Left lung (tissue), 10 donors: Measurements from ENCODE around the gene HOXA6. TPM values are rescaled to one million over a fixed set of nuclear protein-coding genes. Genes with fewer than 3 reads are reported as not detected.

ENCODE experiments used
- ATAC-seq: fragments of 200-7000 bp; cut with Tn5 transposase; one replicate; pipeline ENCODE4 v1.9.1; 2020; ENCODE audit warnings: moderate library complexity
- DNase-seq, 4 donors: peaks; one replicate each; pipeline ENCODE4 v3.0.0-alpha.2; 2013 to 2020
- H3K27ac ChIP-seq, 2 donors: fragments of 200-600 bp; sonication (generic) in 1 of 2; one replicate each; pipeline versions ENCODE4 v1.5.0 to v1.8.0; 2020 to 2021
- H3K27me3 ChIP-seq, 2 donors: fragments of 200-600 bp; sonication (generic) in 1 of 2; one replicate each; pipeline versions ENCODE4 v1.5.0 to v1.8.0; 2020 to 2021
- H3K36me3 ChIP-seq, 2 donors: fragments of 200-600 bp; sonication (generic) in 1 of 2; one replicate each; pipeline versions ENCODE4 v1.5.0 to v1.8.0; 2020 to 2021
- H3K4me1 ChIP-seq, 2 donors: fragments of 200-600 bp; one replicate each; pipeline ENCODE4 v1.8.0; 2021
- H3K4me3 ChIP-seq, 2 donors: fragments of 200-600 bp; sonication (generic) in 1 of 2; one replicate each; pipeline versions ENCODE4 v1.5.0 to v1.8.0; 2020 to 2021; ENCODE audit warnings: mild to moderate bottlenecking in 1 of 2
- H3K9me3 ChIP-seq, 2 donors: fragments of 200-600 bp; sonication (generic) in 1 of 2; one replicate each; pipeline versions ENCODE4 v1.5.0 to v1.8.0; 2020 to 2021
- CTCF ChIP-seq, 2 donors: fragments of 200-600 bp; sonication (generic) in 1 of 2; IDR thresholded peaks; one replicate each; pipeline versions ENCODE4 v1.5.0 to v1.8.0; 2021; ENCODE audit warnings: antibody characterized with exemption in 2 of 2
- intact Hi-C, 2 donors: fragments of 100-400 bp; cut with DNase I; formaldehyde crosslinking; loops; one replicate each; pipeline versions ENCODE4 v1.11.2 to v1.14.2; 2022
- polyA plus RNA-seq, 6 donors: library from polyadenylated mRNA; unstranded; fragments of 120-200 nt; gene quantifications; one replicate each; pipeline ENCODE4 v1.2.1, GENCODE V29; 2013; ENCODE audit not compliant: insufficient read length in 6 of 6
- total RNA-seq, 2 donors: library from RNA; stranded (reverse); fragmentation: NEBNext Ultra II Directional; extraction: Animal tissue kit (Norgen Biotek cat#: 25700); gene quantifications; one replicate each; pipeline ENCODE4 v1.2.1, GENCODE V29; 2021
- donor health status: DM: no; HTN: yes; CAD: no.
- donor health status: DM: no; HTN: no; CAD: no.

Gene HOXA6
- total and polyA plus RNA-seq, 8 donors = 3.5 to 16.2 (median 14.2) TPM

- ATAC-seq (no peak), DNase-seq (peak in 3 of 4 donors; percentile 34 to 75 (median 35))
- Histone ChIP-seq H3K9me3 (no peaks in the 10 kb centered on the region), H3K27ac (peak overlapping the region; percentile 86 to 92), H3K36me3 (no peaks in the 10 kb centered on the region), H3K4me1 (peaks cover 9 to 31% of the 10 kb centered on the region in 2 donors), H3K27me3 (peaks cover 18 to 99% of the 10 kb centered on the region in 2 donors), H3K4me3 (peak overlapping the region; percentile 0 to 52)
- intact Hi-C loops = loop anchor here in 1 of 2 donors (5.0 kb wide), 1 partner anchor 42 kb away; the partner anchor contains the start of gene HOXA1
- no peak for TF ChIP-seq CTCF (IDR thresholded peaks at IDR 0.05)
These were observed 8.0 kb downstream of the HOXA6 start for GRCh38 chr7:27139334-27140125.

- no peaks in the 10 kb centered on the region for H3K9me3 ChIP-seq
- H3K4me3 ChIP-seq = peak overlapping the region; percentile 0 to 52
- TF ChIP-seq CTCF (IDR thresholded peaks at IDR 0.05) = no peak
- peaks cover 14 to 36% of the 10 kb centered on the region in 2 donors for H3K4me1 ChIP-seq
- intact Hi-C loops = no loop called here
- peaks cover 13 to 99% of the 10 kb centered on the region in 2 donors for H3K27me3 ChIP-seq
- H3K36me3 ChIP-seq = no peaks in the 10 kb centered on the region
- no peak for ATAC-seq
- peak in 2 of 4 donors; percentile 22 to 39 for DNase-seq
- H3K27ac ChIP-seq = peak overlapping the region; percentile 86 to 92
These were observed 8.6 kb downstream of the HOXA6 start for GRCh38 chr7:27138985-27139333.

DNA sequence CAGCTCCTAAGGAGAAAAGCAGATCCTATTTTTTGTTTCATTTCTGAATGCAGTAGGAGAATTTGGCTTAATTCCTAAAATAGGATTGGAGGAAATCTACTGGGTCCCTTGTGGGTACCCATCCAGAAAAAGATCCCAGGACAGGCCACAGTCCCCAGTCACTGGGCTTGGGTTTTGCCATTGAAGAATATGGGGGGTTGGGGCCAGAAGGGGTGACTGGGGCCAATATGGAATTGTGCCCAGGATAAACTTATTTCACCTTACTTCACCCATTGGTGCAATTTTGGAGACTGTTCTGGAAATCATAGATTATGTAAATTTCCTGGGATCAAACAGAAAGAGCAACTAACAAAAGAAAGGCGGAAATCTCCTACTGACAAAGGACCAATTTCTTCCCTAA is 9.1 kb downstream of the HOXA6 start:
- peak in 2 of 4 donors; percentile 21 to 30 for DNase-seq
- Histone ChIP-seq H3K4me1 (peaks cover 17 to 39% of the 10 kb centered on the region in 2 donors), H3K36me3 (no peaks in the 10 kb centered on the region), H3K27me3 (peaks cover 13 to 99% of the 10 kb centered on the region in 2 donors), H3K27ac (peak overlapping the region; percentile 86 to 92), H3K9me3 (no peaks in the 10 kb centered on the region), H3K4me3 (peak overlapping the region in 1 of 2 donors; percentile 52)
- intact Hi-C loops = no loop called here
- no peak for ATAC-seq
- TF ChIP-seq CTCF (IDR thresholded peaks at IDR 0.05) = no peak

DNA sequence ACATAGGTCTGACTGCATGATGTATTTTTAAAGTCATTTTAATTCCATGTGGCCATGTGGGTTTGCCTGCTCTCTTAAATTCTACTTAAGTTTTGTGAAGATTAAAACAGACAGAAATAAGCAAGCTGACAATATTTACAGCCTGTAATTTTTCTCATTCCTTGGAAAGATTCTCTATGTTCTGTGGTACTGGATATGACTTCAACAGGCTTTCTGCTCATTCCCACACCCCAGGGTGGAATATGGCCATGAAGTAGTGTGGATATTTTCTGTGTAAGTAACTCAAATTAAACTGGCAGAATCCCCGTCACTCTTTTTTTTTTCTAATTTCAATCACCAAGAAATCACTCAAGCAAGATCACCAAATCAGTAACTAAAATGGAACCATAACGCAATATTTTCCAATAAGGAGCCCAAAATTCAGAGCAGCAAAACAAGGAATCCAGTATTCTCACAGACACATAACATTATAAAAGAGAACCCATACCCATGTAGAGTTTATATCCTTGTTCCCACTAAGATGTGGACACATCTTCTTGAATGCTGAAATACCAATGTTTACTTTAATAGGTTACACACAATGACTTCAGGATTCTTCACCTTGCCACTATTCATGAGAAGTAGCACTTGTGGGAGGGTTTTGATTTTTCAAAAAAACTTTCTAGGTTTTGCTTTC is 9.8 kb downstream of the HOXA6 start:
- DNase-seq (peak in 2 of 4 donors; percentile 40 to 45), ATAC-seq (no peak)
- intact Hi-C loops = no loop called here
- Histone ChIP-seq H3K9me3 (no peaks in the 10 kb centered on the region), H3K27ac (peak overlapping the region; percentile 86 to 92), H3K36me3 (no peaks in the 10 kb centered on the region), H3K27me3 (peaks cover 13 to 99% of the 10 kb centered on the region in 2 donors), H3K4me1 (peaks cover 17 to 43% of the 10 kb centered on the region in 2 donors), H3K4me3 (no peak overlapping the region)
- no peak for TF ChIP-seq CTCF (IDR thresholded peaks at IDR 0.05)

- Histone ChIP-seq H3K4me3 (no peak overlapping the region), H3K36me3 (no peaks in the 10 kb centered on the region), H3K4me1 (peaks cover 17 to 52% of the 10 kb centered on the region in 2 donors), H3K27ac (peak overlapping the region; percentile 16 to 42), H3K27me3 (peaks cover 9 to 99% of the 10 kb centered on the region in 2 donors), H3K9me3 (no peaks in the 10 kb centered on the region)
- DNase-seq = peak in 2 of 4 donors; percentile 74 to 83
- no peak for ATAC-seq
- TF ChIP-seq CTCF (IDR thresholded peaks at IDR 0.05) = no peak
- intact Hi-C loops = no loop called here
These were observed 13.2 kb downstream of the HOXA6 start for GRCh38 chr7:27134392-27134791.
